Endothelial cell of umbilical vein (primary cell): ENCODE data around the gene SCAP. TPM values are rescaled to one million over a fixed set of nuclear protein-coding genes. Genes with fewer than 3 reads are reported as not detected.

Source experiments
- BruUV-seq: library from RNA; stranded (reverse); fragments of 400-500 nt; replicated peaks from 2 replicates; lab custom pipeline; 2021; lab: Mats Ljungman, UMichigan
- CTCF ChIA-PET: fragments of 300-600, 350-600 bp; sonication (Branson Sonifier 250); formaldehyde crosslinking; loops from one replicate; lab custom pipeline; 2021; ENCODE audit warnings: antibody characterized with exemption, inconsistent platforms; lab: Charles Lee
- POLR2A ChIA-PET: fragments of 300-600, 350-600 bp; sonication (Branson Sonifier 250); formaldehyde crosslinking; loops from one replicate; lab custom pipeline; 2021; ENCODE audit warnings: antibody characterized with exemption, inconsistent platforms; lab: Charles Lee
- DNase-seq: peaks from one replicate; pipeline ENCODE4 v3.0.0-alpha.2; 2011; ENCODE audit warnings: low read depth, low spot score
- FAIRE-seq: peaks from 2 replicates; lab custom pipeline; 2011; peaks lifted over from hg19 to GRCh38; lab: Jason Lieb, UNC
- H2AFZ ChIP-seq: 2 replicates; pipeline ENCODE4 v1.6.0; 2012; ENCODE audit warnings: low read depth, low read length, control low read depth, inconsistent platforms
- H3K27ac ChIP-seq: 2 replicates; pipeline ENCODE4 v1.5.1; 2011; ENCODE audit warnings: low read depth, mild to moderate bottlenecking, control low read depth, low read length, moderate library complexity; ENCODE audit not compliant: insufficient read depth
- H3K27me3 ChIP-seq, 2 experiments: 2 replicates each; pipeline versions ENCODE4 v1.6.0 to v1.6.1; 2011; ENCODE audit warnings: low read length in 2 of 2, mixed read lengths in 1 of 2; ENCODE audit not compliant: control insufficient read depth in 2 of 2, insufficient read depth in 2 of 2
- H3K36me3 ChIP-seq, 2 experiments: 2 replicates in 1 of 2; 3 replicates in 1 of 2; pipeline ENCODE4 v1.5.1; 2011; ENCODE audit warnings: low read length in 2 of 2, mild to moderate bottlenecking in 1 of 2, moderate library complexity in 1 of 2; ENCODE audit not compliant: control insufficient read depth in 2 of 2, insufficient read depth in 2 of 2; ENCODE audit errors: extremely low read depth in 1 of 2
- H3K4me1 ChIP-seq: 3 replicates; pipeline ENCODE4 v1.5.1; 2011; ENCODE audit warnings: mild to moderate bottlenecking, low read length; ENCODE audit not compliant: control insufficient read depth, insufficient read depth; ENCODE audit errors: extremely low read depth
- H3K4me2 ChIP-seq: 2 replicates; pipeline ENCODE4 v1.6.1; 2011; ENCODE audit warnings: low read length, control low read depth, mixed read lengths; ENCODE audit not compliant: insufficient read depth
- H3K4me3 ChIP-seq, 3 experiments: fragments of 200-600 bp in 1 of 3; sonication (generic), shearing (Covaris generic) in 1 of 3; replicated peaks in 1 of 3; 2 replicates each; pipeline ENCODE4 v1.5.1; 2011 to 2016; ENCODE audit warnings: control low read depth in 3 of 3, low read length in 3 of 3, mild to moderate bottlenecking in 2 of 3, inconsistent platforms in 1 of 3, low read depth in 1 of 3, moderate library complexity in 1 of 3; ENCODE audit not compliant: insufficient read depth in 1 of 3
- H3K79me2 ChIP-seq: 2 replicates; pipeline ENCODE4 v1.6.0; 2012; ENCODE audit warnings: low read length, inconsistent platforms; ENCODE audit not compliant: control insufficient read depth, insufficient read depth
- H3K9ac ChIP-seq: replicated peaks from 2 replicates; pipeline ENCODE3; 2011; ENCODE audit warnings: low read length, control low read depth; ENCODE audit not compliant: insufficient read depth; ENCODE audit errors: extremely low read depth
- H3K9me1 ChIP-seq: replicated peaks from 3 replicates; pipeline ENCODE4 v1.6.0; 2011; ENCODE audit warnings: mild to moderate bottlenecking, low read length; ENCODE audit not compliant: control insufficient read depth, insufficient read depth; ENCODE audit errors: extremely low read depth
- H3K9me3 ChIP-seq: replicated peaks from 2 replicates; pipeline ENCODE4 v1.5.1; 2012; ENCODE audit warnings: low read length, inconsistent platforms; ENCODE audit not compliant: control insufficient read depth, insufficient read depth
- H4K20me1 ChIP-seq: replicated peaks from 2 replicates; pipeline ENCODE3; 2011; ENCODE audit warnings: mild to moderate bottlenecking, low read length; ENCODE audit not compliant: control insufficient read depth, insufficient read depth; ENCODE audit errors: extremely low read depth
- CTCF ChIP-seq, 2 donors: IDR thresholded peaks; 1 replicate in 1 of 2; 2 replicates in 1 of 2; pipeline ENCODE4 v1.5.1; 2011; ENCODE audit warnings: low read length in 2 of 2, mild to moderate bottlenecking in 2 of 2, moderate library complexity in 2 of 2, control low read depth in 1 of 2, inconsistent platforms in 1 of 2, low read depth in 1 of 2; ENCODE audit not compliant: insufficient read depth in 1 of 2; ENCODE audit errors: extremely low read depth in 1 of 2
- EZH2 ChIP-seq: IDR thresholded peaks from 2 replicates; pipeline ENCODE4 v1.6.1; 2012; ENCODE audit warnings: borderline replicate concordance, low read depth, mild to moderate bottlenecking, moderate library complexity, low read length, inconsistent platforms; ENCODE audit not compliant: severe bottlenecking
- FOS ChIP-seq: IDR thresholded peaks from 2 replicates; pipeline ENCODE4 v1.6.1; 2011; ENCODE audit warnings: mild to moderate bottlenecking, low read length, moderate library complexity, borderline replicate concordance; ENCODE audit not compliant: insufficient read depth
- GATA2 ChIP-seq: IDR thresholded peaks from 2 replicates; pipeline ENCODE4 v1.7.0; 2011; ENCODE audit warnings: low read depth, mild to moderate bottlenecking, moderate library complexity, mixed read lengths, low read length; ENCODE audit not compliant: insufficient read length, insufficient read depth
- JUN ChIP-seq: IDR thresholded peaks from 2 replicates; pipeline ENCODE4 v1.6.1; 2011; ENCODE audit warnings: borderline replicate concordance, low read depth; ENCODE audit not compliant: insufficient read length, insufficient read depth
- MAX ChIP-seq: IDR thresholded peaks from 2 replicates; pipeline ENCODE4 v1.6.1; 2011; ENCODE audit not compliant: insufficient read depth, insufficient read length
- MYC ChIP-seq: IDR thresholded peaks from one replicate; pipeline ENCODE4 v1.6.1; 2011; ENCODE audit warnings: mild to moderate bottlenecking, low read depth, low read length
- POLR2A ChIP-seq: IDR thresholded peaks from 2 replicates; pipeline ENCODE4 v1.6.1; 2012; ENCODE audit warnings: low read depth, mild to moderate bottlenecking, control low read depth, low read length
- POLR2AphosphoS5 ChIP-seq: IDR thresholded peaks from 2 replicates; pipeline ENCODE4 v1.6.1; 2012; ENCODE audit warnings: low read depth, mild to moderate bottlenecking, control low read depth, low read length, moderate library complexity; ENCODE audit not compliant: insufficient read depth
- dilution Hi-C: fragments of 300-500 bp; cut with MboI; formaldehyde crosslinking; loops from one replicate; pipeline ENCODE4 v1.15.0; 2019; ENCODE audit warnings: low sequenced_read_pairs; ENCODE audit not compliant: extremely low pct_ligation_motif_present
- intact Hi-C: fragments of 100-400 bp; cut with micrococcal nuclease; formaldehyde crosslinking; loops from one replicate; pipeline ENCODE4 v1.10.0; 2022
- polyA plus RNA-seq, 4 experiments: library from polyadenylated mRNA; depleted of rRNA in 3 of 4; stranded (reverse) in 3 of 4; unstranded in 1 of 4; fragments of >200 nt; gene quantifications; 2 replicates each; pipeline versions ENCODE4 v1.2.1 to v1.2.3, GENCODE V29; 2011 to 2012; ENCODE audit warnings: missing spikeins in 1 of 4
- total RNA-seq: library from RNA; stranded (reverse); gene quantifications from 2 replicates; pipeline ENCODE4 v1.2.3, GENCODE V29; 2021

Gene SCAP
- total and polyA plus RNA-seq, 2 donors (not counting 3 experiments of a cell fraction or from before 2014, with no cell fraction given) = 34.7 to 59.0 TPM

- H3K4me2 ChIP-seq = no peak overlapping the region
- H3K36me3 ChIP-seq = peaks cover 0 to 7% of the 10 kb centered on the region in 2 experiments
- H3K9me3 ChIP-seq = no peaks in the 10 kb centered on the region
- FAIRE-seq (no peak), DNase-seq (no peak)
- POLR2A ChIA-PET = no interaction called here
- H3K79me2 ChIP-seq = no peaks in the 10 kb centered on the region
- no peaks in the 10 kb centered on the region for H4K20me1 ChIP-seq
- no peak overlapping the region for H3K27ac ChIP-seq
- H3K4me1 ChIP-seq = no peaks in the 10 kb centered on the region
- no peak overlapping the region for H3K9ac ChIP-seq
- intact Hi-C loops = no loop called here
- CTCF ChIA-PET = interaction anchor here (1.5 to 3.3 kb wide), 2 partner anchors 9 to 70 kb away, joined by 3 to 13 read pairs; no protein-coding TSS in a partner anchor
- no TSS peak for BruUV-seq
- no peak overlapping the region for H3K4me3 ChIP-seq
- dilution Hi-C loops = no loop called here
- TF ChIP-seq EZH2 (no peak), MAX (no peak), GATA2 (no peak), FOS (no peak), POLR2AphosphoS5 (no peak), POLR2A (no peak), JUN (no peak), MYC (no peak)
- no peak overlapping the region for H2AFZ ChIP-seq
- no peaks in the 10 kb centered on the region for H3K27me3 ChIP-seq
- H3K9me1 ChIP-seq = no peaks in the 10 kb centered on the region
These were observed 15.4 kb upstream of the SCAP start for GRCh38 chr3:47491186-47491585.

GRCh38 chr3:47487265-47487664, 11.5 kb upstream of the SCAP start:
- no peak overlapping the region for H3K9ac ChIP-seq
- no peaks in the 10 kb centered on the region for H3K9me3 ChIP-seq
- H2AFZ ChIP-seq = no peak overlapping the region
- ChIA-PET CTCF (no interaction called here), POLR2A (no interaction called here)
- H3K4me3 ChIP-seq = no peak overlapping the region
- no peaks in the 10 kb centered on the region for H3K4me1 ChIP-seq
- TF ChIP-seq MYC (no peak), JUN (no peak), GATA2 (no peak), EZH2 (no peak), POLR2A (no peak), FOS (no peak), POLR2AphosphoS5 (no peak), CTCF (IDR thresholded peaks at IDR 0.05; ENCODE audit: extremely low read depth in 1 of 2, insufficient read depth in 1 of 2, low read depth in 1 of 2, low read length in 2 of 2) (no peak), MAX (no peak)
- no peaks in the 10 kb centered on the region for H3K9me1 ChIP-seq
- intact Hi-C loops (no loop called here), dilution Hi-C loops (no loop called here)
- no peaks in the 10 kb centered on the region for H4K20me1 ChIP-seq
- no peak for FAIRE-seq
- no peaks in the 10 kb centered on the region for H3K36me3 ChIP-seq
- H3K27me3 ChIP-seq = no peaks in the 10 kb centered on the region
- no peaks in the 10 kb centered on the region for H3K79me2 ChIP-seq
- DNase-seq = no peak
- no TSS peak for BruUV-seq
- no peak overlapping the region for H3K4me2 ChIP-seq
- no peak overlapping the region for H3K27ac ChIP-seq
